Ramos (cell line): ENCODE results near the gene SEMA6B.

Source experiments
- in situ Hi-C: fragments of 300-500 bp; cut with MboI; formaldehyde crosslinking; loops from one replicate; pipeline ENCODE4 v1.14.3; 2022; ENCODE audit warnings: low sequenced_read_pairs; ENCODE audit not compliant: unreplicated experiment

SEMA6B gene

DNA sequence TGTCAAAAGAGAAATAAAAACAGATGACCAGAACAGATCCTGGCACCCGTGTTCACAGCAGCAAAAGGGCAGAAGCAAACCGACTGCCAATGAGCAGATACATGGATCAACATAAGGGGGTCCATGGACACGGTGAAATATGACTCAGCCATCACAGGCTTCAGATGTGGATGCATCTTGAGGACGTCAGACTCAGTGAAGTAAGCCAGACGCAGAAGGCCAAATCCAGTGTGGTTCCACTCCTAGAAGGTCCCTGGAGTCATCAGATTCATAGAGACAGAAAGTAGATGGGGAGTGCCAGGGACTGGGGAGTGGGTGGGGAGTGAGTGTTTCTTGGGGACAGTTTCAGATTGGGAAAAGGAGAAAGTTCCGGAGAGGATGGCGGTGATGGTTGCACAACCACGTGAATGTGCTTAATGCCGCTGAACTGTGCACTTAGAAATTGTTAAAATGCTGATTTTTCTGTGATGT is 28.8 kb upstream of the SEMA6B start:
- in situ Hi-C loops: loop anchor here (5.0 kb wide), 1 partner anchor 44 kb away; no protein-coding TSS in a partner anchor

GRCh38 chr19:4587527-4587926 is 28.0 kb upstream of the SEMA6B start:
- in situ Hi-C loops: loop anchor here (5.0 kb wide), 1 partner anchor 45 kb away; no protein-coding TSS in a partner anchor

DNA sequence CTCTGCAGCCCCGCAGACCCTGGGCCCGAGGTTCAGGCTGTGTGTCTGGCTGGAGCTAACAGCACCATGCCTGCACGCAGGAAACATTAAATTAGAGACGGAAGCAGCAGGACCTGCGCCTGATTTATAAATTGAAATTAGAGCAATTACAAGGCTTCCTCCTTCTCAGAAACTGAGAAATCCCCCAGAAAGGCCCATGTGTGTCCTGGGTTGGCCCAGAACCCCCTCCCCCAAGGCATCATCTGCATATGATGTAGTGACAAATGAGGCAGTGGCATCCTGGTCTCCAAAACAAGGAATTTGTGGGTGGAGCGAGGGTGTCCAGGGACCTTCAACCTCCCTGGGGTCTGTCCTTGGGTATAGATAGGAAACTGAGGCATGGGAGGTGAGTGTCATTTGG is 27.2 kb upstream of the SEMA6B start:
- in situ Hi-C loops: loop anchor here (5.0 kb wide), 1 partner anchor 46 kb away; no protein-coding TSS in a partner anchor

GRCh38 chr19:4586245-4586644 is 26.8 kb upstream of the SEMA6B start:
- in situ Hi-C loops: loop anchor here (5.0 kb wide), 1 partner anchor 46 kb away; no protein-coding TSS in a partner anchor

- in situ Hi-C loops: loop anchor here (5.0 kb wide), 1 partner anchor 47 kb away; no protein-coding TSS in a partner anchor
Measured at GRCh38 chr19:4585556-4585955, 26.1 kb upstream of the SEMA6B start.

DNA sequence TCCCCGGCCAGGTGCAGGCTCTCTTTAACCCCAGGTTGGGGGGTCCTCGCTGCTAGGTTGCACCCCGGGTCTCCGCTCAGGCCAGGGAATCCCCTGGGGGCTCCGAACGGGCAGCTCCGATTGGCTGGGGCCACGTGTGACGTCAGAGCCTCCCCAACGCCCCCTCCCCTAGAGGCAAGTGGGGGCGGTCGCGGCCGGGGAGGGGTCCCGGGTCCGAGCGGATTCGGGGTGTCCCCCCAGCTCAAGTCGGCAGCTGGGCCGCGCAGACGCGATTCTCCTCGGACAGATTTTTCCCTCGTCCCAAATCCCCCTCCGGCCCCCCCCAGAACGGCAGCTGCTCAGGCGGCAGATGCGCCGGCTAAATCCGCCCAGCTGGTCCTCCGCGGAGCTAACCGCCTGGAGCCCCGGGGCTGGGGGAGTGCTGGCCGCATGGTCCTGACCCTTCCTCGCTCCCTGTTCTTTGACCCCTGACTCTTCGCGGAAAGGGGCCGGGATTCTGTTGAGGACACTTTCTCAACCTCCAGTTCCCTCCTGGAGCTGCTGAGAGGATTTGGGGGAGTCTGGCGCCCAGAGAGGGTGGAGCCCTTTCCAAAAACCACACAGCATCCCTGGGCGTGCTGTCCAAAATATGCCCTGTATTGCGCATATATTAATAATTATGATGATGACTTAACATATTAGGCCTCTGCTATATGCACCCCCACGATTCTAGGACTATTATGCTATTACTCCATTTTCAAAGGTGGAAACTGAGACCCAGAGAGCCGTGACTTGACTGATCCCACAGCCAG is 25.4 kb upstream of the SEMA6B start:
- in situ Hi-C loops: loop anchor here (5.0 kb wide), 1 partner anchor 47 kb away; no protein-coding TSS in a partner anchor

GRCh38 chr19:4583961-4584669 is 24.6 kb upstream of the SEMA6B start:
- in situ Hi-C loops: no loop called here

- in situ Hi-C loops: no loop called here
Measured at GRCh38 chr19:4582980-4583842, 23.7 kb upstream of the SEMA6B start.

GRCh38 chr19:4581666-4582553 is 22.4 kb upstream of the SEMA6B start:
- in situ Hi-C loops: no loop called here

DNA sequence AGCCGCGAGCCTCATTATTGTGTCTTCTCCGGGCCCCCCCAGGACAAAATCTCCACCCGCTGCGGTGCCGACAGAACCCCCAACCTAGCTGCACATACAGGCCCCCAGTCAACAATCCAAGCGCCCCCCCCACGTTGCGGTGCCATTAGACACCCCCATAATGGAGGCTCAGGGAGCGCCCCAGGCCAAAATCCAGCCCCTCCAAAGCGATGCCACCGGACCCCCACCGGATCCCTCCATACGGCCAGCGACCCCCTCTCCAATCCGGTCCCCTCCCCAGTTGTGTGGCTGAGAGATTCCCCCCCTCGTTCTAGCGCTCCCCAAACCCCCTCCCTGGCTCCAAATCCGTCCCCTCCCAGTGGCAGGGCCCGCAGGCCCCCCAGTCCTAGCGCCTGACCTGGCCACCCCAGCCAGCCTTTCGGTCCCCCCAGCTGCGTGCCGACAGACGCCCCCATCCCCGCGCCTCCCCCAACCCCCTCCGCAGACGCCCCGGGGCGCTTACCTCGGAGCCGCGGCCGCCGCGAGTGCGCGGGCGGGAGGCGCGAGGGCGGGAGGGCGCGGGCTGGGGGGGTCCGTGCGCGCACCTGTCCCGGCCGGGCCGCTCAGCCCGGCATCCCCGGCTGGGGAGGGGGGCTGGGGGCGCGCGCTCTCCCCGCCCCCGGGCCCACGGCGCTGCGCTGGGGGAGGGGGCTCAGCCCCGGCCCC is 21.6 kb upstream of the SEMA6B start:
- in situ Hi-C loops: no loop called here

DNA sequence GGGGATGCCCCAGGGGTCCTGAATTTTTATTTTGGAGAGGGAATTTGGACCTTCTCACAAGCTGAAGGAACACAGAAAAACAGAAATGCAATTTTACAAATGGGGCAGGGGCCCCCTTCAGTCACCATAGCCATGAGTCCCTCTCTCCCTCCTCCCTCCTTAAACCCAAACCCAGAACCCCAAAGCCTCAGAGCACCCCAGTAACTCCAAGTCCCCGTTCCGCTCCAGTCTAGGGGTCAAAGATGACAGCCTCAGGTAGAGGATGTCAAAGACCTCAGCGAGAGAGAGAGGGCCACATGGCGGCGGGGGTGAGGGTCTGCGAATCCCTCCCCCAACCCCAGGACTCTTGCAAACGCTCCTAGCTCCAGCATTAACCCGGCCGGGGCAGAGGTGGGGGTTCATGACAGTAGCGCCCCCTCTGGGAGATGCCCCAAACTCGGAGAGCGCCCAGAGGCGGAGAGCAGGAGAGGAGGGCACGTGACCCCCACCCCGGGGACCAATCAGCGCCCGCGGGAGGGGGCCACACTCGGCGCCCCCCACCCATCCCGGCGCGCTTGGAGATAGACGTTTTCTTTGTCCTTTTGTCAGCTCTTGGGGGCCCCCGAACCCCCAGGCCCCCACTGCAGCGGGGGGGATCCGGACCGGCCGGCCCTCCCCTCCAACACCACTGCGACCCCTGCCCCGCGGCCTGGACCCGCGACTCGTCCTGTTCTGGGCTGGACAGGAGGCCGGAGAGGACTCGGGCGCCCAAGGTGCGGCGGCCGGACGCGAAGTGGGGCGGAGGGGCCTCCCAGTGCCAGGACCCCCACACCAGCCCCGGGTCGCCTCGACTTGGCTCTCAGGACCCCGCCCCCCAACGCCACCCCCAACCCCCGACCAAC is 20.8 kb upstream of the SEMA6B start:
- in situ Hi-C loops: no loop called here

DNA sequence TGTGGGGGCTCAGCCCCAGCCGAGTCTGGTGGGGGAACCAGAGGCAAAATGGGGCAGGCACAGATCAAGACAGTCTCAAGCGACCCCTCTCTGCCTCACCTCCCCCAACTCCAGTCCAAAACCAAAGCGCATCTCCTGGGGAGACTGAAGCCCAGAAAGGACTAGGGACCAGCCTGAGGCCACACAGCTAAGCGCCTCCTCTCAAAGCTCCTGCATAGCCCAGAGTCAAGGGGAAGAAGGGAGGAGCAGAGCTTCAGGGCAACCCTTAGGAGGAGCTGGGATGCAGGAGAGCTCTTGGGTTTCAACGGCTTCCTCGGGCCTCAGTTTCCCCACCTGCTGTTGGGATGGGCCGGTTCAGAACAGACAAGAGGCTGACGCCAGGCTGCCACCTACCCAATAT is 19.9 kb upstream of the SEMA6B start:
- in situ Hi-C loops: loop anchor here (10.0 kb wide), 1 partner anchor 225 kb away; no protein-coding TSS in a partner anchor

DNA sequence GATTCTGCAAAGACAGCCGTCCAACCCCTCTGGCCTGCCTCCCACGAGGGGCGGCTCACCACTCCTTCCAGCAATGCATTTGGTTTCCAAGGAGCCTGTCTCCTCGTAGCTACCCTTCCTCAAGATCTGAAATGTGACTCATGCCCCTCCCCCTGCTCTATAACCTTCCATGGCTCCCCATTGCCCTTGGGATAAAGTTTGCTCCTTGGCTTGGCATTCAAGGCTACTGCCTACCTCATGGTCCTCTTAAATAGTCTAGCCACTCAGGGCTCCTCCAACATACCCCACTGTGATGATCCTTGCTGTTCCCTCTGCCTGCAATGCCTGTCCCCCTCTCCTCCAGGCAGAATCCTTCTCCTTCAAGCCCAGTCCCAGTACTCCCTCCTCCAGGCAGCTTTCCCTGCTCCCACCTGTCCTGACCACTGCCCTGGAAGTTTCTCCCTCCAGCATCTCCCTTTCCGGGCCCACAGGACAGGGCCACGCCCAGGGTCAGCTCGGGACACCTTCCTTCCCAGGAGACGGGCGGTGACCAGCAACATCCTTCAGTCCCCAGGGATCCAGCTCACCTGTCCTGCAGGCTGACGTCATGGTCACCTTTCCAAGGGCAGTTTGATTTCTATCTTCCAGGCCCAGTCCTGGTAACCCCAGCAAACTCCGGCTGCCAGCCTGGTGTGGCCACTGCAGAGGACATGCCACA is 19.2 kb upstream of the SEMA6B start:
- in situ Hi-C loops: loop anchor here (10.0 kb wide), 1 partner anchor 226 kb away; no protein-coding TSS in a partner anchor

DNA sequence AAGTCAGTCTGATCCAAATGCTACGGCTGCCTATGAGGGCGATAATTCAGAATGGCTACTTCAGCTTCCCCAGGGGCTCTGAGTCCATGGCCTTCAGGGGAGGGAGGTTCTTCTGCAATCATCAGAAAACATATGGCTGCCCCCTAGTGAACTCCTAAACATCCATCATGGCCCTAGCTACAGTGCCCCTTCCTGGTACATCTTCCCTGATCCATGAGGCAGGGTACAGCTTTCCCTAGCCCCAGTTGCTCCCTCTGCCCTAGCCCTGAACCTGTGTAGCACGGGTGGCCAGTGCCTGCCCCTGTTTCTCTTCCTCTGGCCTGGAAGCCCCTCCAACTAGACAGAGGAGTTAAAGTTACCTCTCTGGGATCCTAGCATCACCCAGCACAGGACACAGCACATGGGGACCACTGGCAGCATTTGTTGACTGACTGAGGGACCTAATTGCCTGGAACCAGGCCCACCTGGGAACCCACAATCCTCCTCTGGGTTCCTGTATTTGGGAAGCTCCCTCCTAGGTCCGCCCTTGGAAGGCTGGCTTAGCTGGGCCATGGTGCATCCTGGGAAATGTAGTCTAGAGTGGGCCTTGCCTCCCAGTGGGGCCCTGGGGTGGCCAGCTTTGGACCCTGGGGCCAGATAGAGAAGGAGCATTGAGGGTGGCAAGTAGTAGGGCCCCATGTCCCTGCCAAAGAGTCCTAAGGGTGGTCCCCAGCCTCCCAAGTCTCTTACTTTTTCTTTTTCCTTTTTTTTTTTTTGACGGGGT is 17.7 kb upstream of the SEMA6B start:
- in situ Hi-C loops: loop anchor here (10.0 kb wide), 1 partner anchor 228 kb away; no protein-coding TSS in a partner anchor

GRCh38 chr19:4576016-4576933 is 16.8 kb upstream of the SEMA6B start:
- in situ Hi-C loops: loop anchor here (10.0 kb wide), 1 partner anchor 229 kb away; no protein-coding TSS in a partner anchor
